ENCODE data around the gene RHOA. TPM values are rescaled to one million over a fixed set of nuclear protein-coding genes. Genes with fewer than 3 reads are reported as not detected.

The RHOA gene
- polyA plus RNA-seq, 1 experiment = 549 TPM

DNA sequence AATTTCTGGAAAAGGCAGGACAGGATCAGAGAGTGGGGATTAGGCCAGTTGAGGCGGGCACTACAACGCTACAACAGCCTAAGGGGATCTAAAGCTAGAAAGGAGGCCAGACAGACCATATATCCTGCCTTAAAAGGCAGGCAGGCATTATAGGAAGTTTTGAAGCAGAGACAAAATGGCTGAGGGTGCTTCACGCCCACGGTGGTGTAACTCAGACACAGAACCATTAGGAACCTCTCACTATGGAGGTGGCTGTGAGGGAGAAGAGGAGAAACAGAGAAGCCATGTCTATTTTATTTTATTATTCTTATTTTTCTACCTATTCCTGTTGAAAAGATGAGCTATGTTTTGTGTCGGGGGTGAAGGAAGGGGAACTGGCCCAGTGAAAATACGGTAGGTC is 69.8 kb downstream of the RHOA start:
- ChIA-PET POLR2A (no interaction called here), CTCF (interaction anchor here (0.8 kb wide), 1 partner anchor 102 kb away, joined by 5 read pairs; no protein-coding TSS in a partner anchor)
- Histone ChIP-seq H3K36me3 (ENCODE audit: control insufficient read depth, insufficient read depth, low read length) (no peaks in the 10 kb centered on the region), H3K27me3 (ENCODE audit: control insufficient read depth, insufficient read depth, low read length) (no peaks in the 10 kb centered on the region), H3K4me3 (ENCODE audit: low read depth, low read length) (no peak overlapping the region)
- DNase-seq (ENCODE audit: low read depth) = no peak
- TF ChIP-seq, protein P1, sequence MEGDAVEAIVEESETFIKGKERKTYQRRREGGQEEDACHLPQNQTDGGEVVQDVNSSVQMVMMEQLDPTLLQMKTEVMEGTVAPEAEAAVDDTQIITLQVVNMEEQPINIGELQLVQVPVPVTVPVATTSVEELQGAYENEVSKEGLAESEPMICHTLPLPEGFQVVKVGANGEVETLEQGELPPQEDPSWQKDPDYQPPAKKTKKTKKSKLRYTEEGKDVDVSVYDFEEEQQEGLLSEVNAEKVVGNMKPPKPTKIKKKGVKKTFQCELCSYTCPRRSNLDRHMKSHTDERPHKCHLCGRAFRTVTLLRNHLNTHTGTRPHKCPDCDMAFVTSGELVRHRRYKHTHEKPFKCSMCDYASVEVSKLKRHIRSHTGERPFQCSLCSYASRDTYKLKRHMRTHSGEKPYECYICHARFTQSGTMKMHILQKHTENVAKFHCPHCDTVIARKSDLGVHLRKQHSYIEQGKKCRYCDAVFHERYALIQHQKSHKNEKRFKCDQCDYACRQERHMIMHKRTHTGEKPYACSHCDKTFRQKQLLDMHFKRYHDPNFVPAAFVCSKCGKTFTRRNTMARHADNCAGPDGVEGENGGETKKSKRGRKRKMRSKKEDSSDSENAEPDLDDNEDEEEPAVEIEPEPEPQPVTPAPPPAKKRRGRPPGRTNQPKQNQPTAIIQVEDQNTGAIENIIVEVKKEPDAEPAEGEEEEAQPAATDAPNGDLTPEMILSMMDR (IDR thresholded peaks at IDR 0.05; ENCODE audit: insufficient read depth, low read depth, low read length) = no peak

DNA sequence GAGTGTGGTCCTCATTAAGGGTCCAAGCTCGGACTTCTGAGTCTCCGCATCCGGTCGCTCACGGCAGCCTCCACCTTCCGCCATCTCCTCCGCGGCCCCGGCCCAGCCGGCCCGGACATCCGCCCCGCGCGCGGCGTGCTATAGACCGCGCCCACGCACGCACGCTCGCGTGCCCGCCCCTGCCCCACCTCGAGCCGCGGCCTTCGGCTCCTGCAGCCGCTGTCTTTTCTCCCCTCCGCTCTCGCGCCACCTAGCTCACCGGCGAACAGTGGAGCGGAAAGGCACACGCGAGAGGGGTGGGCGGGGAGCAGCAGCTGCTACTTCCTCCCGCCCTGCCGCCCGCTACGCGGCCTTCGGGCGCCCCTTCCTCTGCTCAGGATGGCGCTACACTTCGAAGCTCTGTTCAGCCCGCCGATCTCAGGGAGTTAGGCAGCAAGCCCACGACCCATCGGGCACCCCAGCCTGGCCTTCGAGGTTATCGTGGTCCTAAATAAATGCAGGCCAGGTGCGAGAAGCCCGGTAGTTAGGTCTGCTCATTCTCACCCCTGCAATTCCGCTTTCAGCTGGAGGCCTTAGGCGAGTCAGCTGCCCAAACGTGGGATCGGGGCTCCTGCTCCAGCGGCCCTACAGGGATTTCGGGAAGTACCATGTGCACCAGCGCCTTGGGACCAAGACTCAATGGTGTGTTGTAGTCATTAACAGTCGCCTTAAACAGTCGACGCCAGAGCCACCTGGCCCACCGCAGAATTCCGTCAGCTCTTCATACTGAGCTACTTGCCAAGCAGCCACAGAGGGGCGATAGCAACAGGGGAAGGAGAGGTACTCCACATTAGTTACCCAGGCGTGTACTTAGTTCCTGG is 71.6 kb downstream of the RHOA start, which contains the start of gene USP4:
TSS of gene USP4 (minus strand) at position 113 of the 860 bp plus-strand sequence. CDS start at position 84, 29 bp downstream.
- POLR2A ChIA-PET = interaction anchor here (0.6 to 1.5 kb wide), 5 partner anchors 12 to 130 kb away, joined by 3 to 5 read pairs (median 4); partner anchors contain the start of genes DAG1, NICN1 and RHOA
- CTCF ChIA-PET = interaction anchor here (0.8 to 3.2 kb wide), 15 partner anchors 9 to 253 kb away, joined by 3 to 24 read pairs (median 5); partner anchors contain the start of genes KLHDC8B, NICN1, RHOA and TCTA
- DNase-seq (ENCODE audit: low read depth) = peak; percentile 48
- Histone ChIP-seq H3K4me3 (ENCODE audit: low read depth, low read length) (peak within 1 kb of the TSS; percentile 95), H3K36me3 (ENCODE audit: control insufficient read depth, insufficient read depth, low read length) (peaks cover 3% of the 10 kb centered on the region; the same call in 1 of the 2 replicates), H3K27me3 (ENCODE audit: control insufficient read depth, insufficient read depth, low read length) (no peaks in the 10 kb centered on the region)
- TF ChIP-seq, protein P1 (IDR thresholded peaks at IDR 0.05; ENCODE audit: insufficient read depth, low read depth, low read length) = peak; percentile 63

DNA sequence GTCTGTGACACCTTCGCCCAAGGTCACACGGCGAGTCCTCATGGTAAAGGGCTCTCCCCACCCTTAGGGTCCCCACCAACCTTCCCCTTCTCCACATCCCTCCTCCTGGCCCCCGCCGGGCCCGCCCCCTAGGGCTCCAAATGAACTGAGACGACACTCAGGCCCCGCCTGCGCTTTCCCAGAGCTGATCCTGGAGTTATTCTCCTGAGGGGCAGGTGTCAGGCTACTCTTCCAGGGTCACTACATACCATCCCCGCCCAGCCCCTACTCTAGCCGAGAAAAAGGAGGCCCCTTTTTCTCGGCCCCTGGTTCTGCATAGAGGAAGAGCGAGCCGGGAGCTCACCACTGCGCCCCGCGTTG is 72.2 kb downstream of the RHOA start:
- H3K27me3 ChIP-seq (ENCODE audit: control insufficient read depth, insufficient read depth, low read length) = no peaks in the 10 kb centered on the region
- TF ChIP-seq, protein P1 (IDR thresholded peaks at IDR 0.05; ENCODE audit: insufficient read depth, low read depth, low read length) = no peak
- peaks cover 6% of the 10 kb centered on the region for H3K36me3 ChIP-seq (ENCODE audit: control insufficient read depth, insufficient read depth, low read length)
- peak overlapping the region; percentile 95 for H3K4me3 ChIP-seq (ENCODE audit: low read depth, low read length)
- ChIA-PET CTCF (interaction anchor here (1.1 to 3.2 kb wide), 11 partner anchors 10 to 253 kb away, joined by 3 to 24 read pairs (median 6); partner anchors contain the start of genes KLHDC8B, NICN1, RHOA and TCTA), POLR2A (interaction anchor here (0.6 to 1.5 kb wide), 3 partner anchors 12 to 105 kb away, joined by 4 to 5 read pairs (median 4); partner anchors contain the start of gene NICN1)
- DNase-seq (ENCODE audit: low read depth) = no peak

DNA sequence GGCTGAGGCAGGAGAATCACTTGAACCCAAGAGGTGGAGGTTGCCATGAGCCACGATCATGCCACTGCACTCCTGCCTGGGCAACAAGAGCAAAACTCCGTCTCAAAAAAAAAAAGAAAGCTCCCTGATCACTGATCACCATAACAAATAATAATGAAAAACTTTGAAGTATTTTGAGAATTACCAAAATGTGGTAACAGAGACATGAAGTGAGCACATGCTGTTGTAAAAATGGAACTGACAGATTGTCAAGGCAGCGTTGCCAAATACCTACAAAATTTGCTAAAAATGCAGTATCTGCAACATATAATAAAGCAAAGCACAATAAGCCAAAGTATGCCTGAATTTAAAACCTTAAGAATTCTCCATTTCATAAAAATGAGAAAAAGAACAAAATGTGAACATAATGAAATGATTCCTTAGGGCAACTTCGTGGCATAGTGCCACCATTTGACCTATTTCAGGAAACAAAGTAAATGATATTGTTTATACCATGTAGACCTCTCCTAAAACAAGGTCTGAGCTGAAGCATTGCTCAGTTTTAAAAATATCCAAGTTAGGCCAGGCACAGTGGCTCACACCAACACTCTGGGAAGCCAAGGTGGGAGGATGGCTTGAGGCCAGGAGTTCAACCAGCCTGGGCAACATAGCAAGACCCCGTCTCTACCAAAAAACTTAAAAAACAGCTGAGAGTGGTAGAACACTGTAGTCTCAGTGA is 77.7 kb downstream of the RHOA start:
- H3K36me3 ChIP-seq (ENCODE audit: control insufficient read depth, insufficient read depth, low read length) = peaks cover 10% of the 10 kb centered on the region

More for the DNA sequence above, 77.7 kb downstream of the RHOA start:
- TF ChIP-seq, protein P1 (IDR thresholded peaks at IDR 0.05; ENCODE audit: insufficient read depth, low read depth, low read length) = no peak
- ChIA-PET CTCF (interaction anchor here (0.7 to 0.9 kb wide), 2 partner anchors 9 to 10 kb away, joined by 3 read pairs; no protein-coding TSS in a partner anchor), POLR2A (interaction anchor here (0.5 kb wide), 1 partner anchor 116 kb away, joined by 4 read pairs; no protein-coding TSS in a partner anchor)
- DNase-seq (ENCODE audit: low read depth) = no peak
- Histone ChIP-seq H3K4me3 (ENCODE audit: low read depth, low read length) (no peak overlapping the region), H3K27me3 (ENCODE audit: control insufficient read depth, insufficient read depth, low read length) (no peaks in the 10 kb centered on the region)
